Measurements from ENCODE around the gene NIT1. TPM values are rescaled to one million over a fixed set of nuclear protein-coding genes. Genes with fewer than 3 reads are reported as not detected.
A peak's percentile ranks its signal among the peaks of the same experiment; 100 is the strongest.

Gene NIT1
- total and polyA plus RNA-seq, 8 donors, result 8.8 to 77.9 (median 24.1) TPM

GRCh38 chr1:161161652-161162051 lies 43.7 kb downstream of the NIT1 start:
- Histone ChIP-seq H3K36me3 (peaks cover 9 to 68% (median 59%) of the 10 kb centered on the region in 4 donors), H3K27me3 (no peaks in the 10 kb centered on the region), H3K9me3 (no peaks in the 10 kb centered on the region), H3K27ac (peak overlapping the region in 2 of 5 donors; percentile 6 to 22), H3K4me1 (peaks cover 31 to 58% (median 52%) of the 10 kb centered on the region in 4 donors), H3K4me3 (no peak overlapping the region)
- TF ChIP-seq POLR2AphosphoS5 (IDR thresholded peaks at IDR 0.05), result no peak
- TF ChIP-seq EP300 (IDR thresholded peaks at IDR 0.05), result no peak
- TF ChIP-seq POLR2A (IDR thresholded peaks at IDR 0.05), result no peak
- no peak for TF ChIP-seq CTCF (IDR thresholded peaks at IDR 0.05)
- no peak for DNase-seq
- intact Hi-C loops (cut with DNase I; ENCODE audit: low total_unique reads), result no loop called here
- whole genome bisulfite sequencing, 5 donors, result 83 to 92% (median 89%) methylated on average over 5 of the region's 5 CpGs

- H3K4me1 ChIP-seq, result peaks cover 34 to 62% (median 56%) of the 10 kb centered on the region in 4 donors
- no peaks in the 10 kb centered on the region for H3K9me3 ChIP-seq
- no peak for TF ChIP-seq EP300 (IDR thresholded peaks at IDR 0.05)
- TF ChIP-seq POLR2AphosphoS5 (IDR thresholded peaks at IDR 0.05), result no peak
- peaks cover 9 to 66% (median 55%) of the 10 kb centered on the region in 4 donors for H3K36me3 ChIP-seq
- WGBS, 5 donors, result 76 to 82% (median 79%) methylated on average over 7 of the region's 7 CpGs
- H3K4me3 ChIP-seq, result no peak overlapping the region
- no peak for DNase-seq
- no peak overlapping the region for H3K27ac ChIP-seq
- H3K27me3 ChIP-seq, result no peaks in the 10 kb centered on the region
- intact Hi-C loops (cut with DNase I; ENCODE audit: low total_unique reads), result no loop called here
Observed at GRCh38 chr1:161162052-161162451, 44.1 kb downstream of the NIT1 start.

GRCh38 chr1:161162806-161163205 lies 44.9 kb downstream of the NIT1 start:
- Histone ChIP-seq H3K4me3 (no peak overlapping the region), H3K4me1 (peaks cover 36 to 69% (median 64%) of the 10 kb centered on the region in 4 donors), H3K36me3 (peaks cover 5 to 61% (median 48%) of the 10 kb centered on the region in 4 donors), H3K27me3 (no peaks in the 10 kb centered on the region), H3K27ac (peak overlapping the region in 1 of 5 donors; percentile 32), H3K9me3 (no peaks in the 10 kb centered on the region)
- no peak for DNase-seq
- no peak for TF ChIP-seq POLR2AphosphoS5 (IDR thresholded peaks at IDR 0.05)
- TF ChIP-seq POLR2A (IDR thresholded peaks at IDR 0.05), result no peak
- intact Hi-C loops (cut with DNase I; ENCODE audit: low total_unique reads), result no loop called here
- 89 to 97% (median 94%) methylated on average over 10 of the region's 10 CpGs for WGBS, 5 donors

GRCh38 chr1:161163793-161164192 lies 45.9 kb downstream of the NIT1 start:
- intact Hi-C loops (cut with DNase I; ENCODE audit: low total_unique reads), result no loop called here
- no peaks in the 10 kb centered on the region for H3K9me3 ChIP-seq
- H3K27me3 ChIP-seq, result no peaks in the 10 kb centered on the region
- no peak overlapping the region for H3K4me3 ChIP-seq
- no peak for TF ChIP-seq EP300 (IDR thresholded peaks at IDR 0.05)
- TF ChIP-seq POLR2A (IDR thresholded peaks at IDR 0.05), result no peak
- no peak for TF ChIP-seq POLR2AphosphoS5 (IDR thresholded peaks at IDR 0.05)
- TF ChIP-seq CTCF (IDR thresholded peaks at IDR 0.05), result no peak
- peak overlapping the region in 1 of 5 donors; percentile 49 for H3K27ac ChIP-seq
- DNase-seq, result no peak
- peaks cover 34 to 70% (median 63%) of the 10 kb centered on the region in 4 donors for H3K4me1 ChIP-seq
- H3K36me3 ChIP-seq, result peaks cover 4 to 61% (median 43%) of the 10 kb centered on the region in 4 donors
- WGBS, 5 donors, result 76 to 95% (median 91%) methylated on average over 5 of the region's 5 CpGs

- intact Hi-C loops (cut with DNase I; ENCODE audit: low total_unique reads), result no loop called here
- Histone ChIP-seq H3K27ac (peak overlapping the region; percentile 79 to 91 (median 87)), H3K27me3 (no peaks in the 10 kb centered on the region), H3K4me1 (peaks cover 29 to 63% (median 55%) of the 10 kb centered on the region in 4 donors), H3K9me3 (no peaks in the 10 kb centered on the region), H3K4me3 (peak overlapping the region; percentile 62 to 96 (median 85)), H3K36me3 (peaks cover 7 to 72% (median 55%) of the 10 kb centered on the region in 4 donors)
- no peak for TF ChIP-seq CTCF (IDR thresholded peaks at IDR 0.05)
- TF ChIP-seq POLR2A (IDR thresholded peaks at IDR 0.05), result no peak
- TF ChIP-seq POLR2AphosphoS5 (IDR thresholded peaks at IDR 0.05), result no peak
- 39 to 51% (median 48%) methylated on average over 14 of the region's 14 CpGs for WGBS, 5 donors
- DNase-seq, result no peak
Observed at GRCh38 chr1:161164901-161165610, 47.2 kb downstream of the NIT1 start.
